Neural cell (in vitro differentiated cells): Measurements from ENCODE around the gene NHS.

Experiments used
- EZH2 ChIP-seq: fragments of 200-600, 300-800 bp; shearing (Covaris generic), sonication (generic); IDR thresholded peaks from 2 replicates; pipeline ENCODE4 v1.6.1; 2014; ENCODE audit warnings: antibody characterized with exemption, low read length, borderline replicate concordance, mild to moderate bottlenecking; ENCODE audit not compliant: insufficient read depth, poor library complexity, severe bottlenecking
- REST ChIP-seq: IDR thresholded peaks from 2 replicates; pipeline ENCODE4 v1.6.1; 2012; ENCODE audit warnings: borderline replicate concordance
- TF ChIP-seq, protein P1 (sequence below): fragments of 450-650 bp; IDR thresholded peaks from 2 replicates; pipeline ENCODE4 v1.5.1; 2014; ENCODE audit warnings: antibody characterized with exemption, mild to moderate bottlenecking, moderate library complexity; ENCODE audit not compliant: poor library complexity, severe bottlenecking

DNA sequence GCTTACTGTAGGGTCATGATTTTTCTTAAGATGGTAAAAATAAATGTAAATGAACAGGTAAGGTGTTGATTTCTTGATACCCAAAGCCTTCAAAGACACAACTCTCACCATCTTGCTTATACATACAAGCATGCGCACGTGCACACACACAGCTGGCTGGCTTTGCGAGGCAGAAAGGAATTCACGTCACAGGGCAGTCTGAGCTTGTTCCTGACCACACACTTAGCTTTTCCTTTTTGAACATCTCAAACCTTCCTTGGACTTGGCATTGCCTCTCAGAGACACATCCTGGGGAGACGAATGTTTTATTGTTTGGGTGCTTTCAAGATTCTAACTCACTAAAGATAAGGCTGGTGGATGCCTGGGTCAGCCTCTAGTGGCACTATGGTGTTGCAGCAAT, 175.0 kb downstream of the NHS start:
- TF ChIP-seq, protein P1, sequence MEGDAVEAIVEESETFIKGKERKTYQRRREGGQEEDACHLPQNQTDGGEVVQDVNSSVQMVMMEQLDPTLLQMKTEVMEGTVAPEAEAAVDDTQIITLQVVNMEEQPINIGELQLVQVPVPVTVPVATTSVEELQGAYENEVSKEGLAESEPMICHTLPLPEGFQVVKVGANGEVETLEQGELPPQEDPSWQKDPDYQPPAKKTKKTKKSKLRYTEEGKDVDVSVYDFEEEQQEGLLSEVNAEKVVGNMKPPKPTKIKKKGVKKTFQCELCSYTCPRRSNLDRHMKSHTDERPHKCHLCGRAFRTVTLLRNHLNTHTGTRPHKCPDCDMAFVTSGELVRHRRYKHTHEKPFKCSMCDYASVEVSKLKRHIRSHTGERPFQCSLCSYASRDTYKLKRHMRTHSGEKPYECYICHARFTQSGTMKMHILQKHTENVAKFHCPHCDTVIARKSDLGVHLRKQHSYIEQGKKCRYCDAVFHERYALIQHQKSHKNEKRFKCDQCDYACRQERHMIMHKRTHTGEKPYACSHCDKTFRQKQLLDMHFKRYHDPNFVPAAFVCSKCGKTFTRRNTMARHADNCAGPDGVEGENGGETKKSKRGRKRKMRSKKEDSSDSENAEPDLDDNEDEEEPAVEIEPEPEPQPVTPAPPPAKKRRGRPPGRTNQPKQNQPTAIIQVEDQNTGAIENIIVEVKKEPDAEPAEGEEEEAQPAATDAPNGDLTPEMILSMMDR = no peak
- TF ChIP-seq EZH2 = no peak
- no peak for TF ChIP-seq REST
